ENCODE data around the gene DTD1.

The DTD1 gene

GRCh38 chr20:18571578-18571977 lies 16.3 kb upstream of the DTD1 start:
- peaks cover 12% of the 10 kb centered on the region for H3K4me1 ChIP-seq
- H3K9me3 ChIP-seq: peaks cover 13% of the 10 kb centered on the region
- H3K27ac ChIP-seq: no peak overlapping the region
- peaks cover 33% of the 10 kb centered on the region for H3K36me3 ChIP-seq
- H3K27me3 ChIP-seq: no peaks in the 10 kb centered on the region
- no peak overlapping the region for H3K9ac ChIP-seq
- no peak for TF ChIP-seq Cebpa-rat (IDR thresholded peaks at IDR 0.05)
- H4K20me1 ChIP-seq: no peaks in the 10 kb centered on the region
- H3K4me2 ChIP-seq: no peak overlapping the region
- H3K4me3 ChIP-seq: no peak overlapping the region

- Histone ChIP-seq H3K9ac (no peak overlapping the region), H3K27me3 (no peaks in the 10 kb centered on the region), H3K4me1 (no peaks in the 10 kb centered on the region), H3K4me3 (no peak overlapping the region), H3K27ac (no peak overlapping the region), H3K4me2 (no peak overlapping the region), H4K20me1 (no peaks in the 10 kb centered on the region), H3K36me3 (no peaks in the 10 kb centered on the region), H3K9me3 (no peaks in the 10 kb centered on the region)
- no peak for TF ChIP-seq Cebpa-rat (IDR thresholded peaks at IDR 0.05)
Measured at GRCh38 chr20:18577942-18578341, 9.9 kb upstream of the DTD1 start.

- no peaks in the 10 kb centered on the region for H3K27me3 ChIP-seq
- H3K4me1 ChIP-seq: no peaks in the 10 kb centered on the region
- no peak overlapping the region for H3K9ac ChIP-seq
- H4K20me1 ChIP-seq: no peaks in the 10 kb centered on the region
- no peaks in the 10 kb centered on the region for H3K9me3 ChIP-seq
- no peak overlapping the region for H3K27ac ChIP-seq
- no peak overlapping the region for H3K4me3 ChIP-seq
- no peaks in the 10 kb centered on the region for H3K36me3 ChIP-seq
- no peak for TF ChIP-seq Cebpa-rat (IDR thresholded peaks at IDR 0.05)
- H3K4me2 ChIP-seq: no peak overlapping the region
Measured at GRCh38 chr20:18578581-18578980, 9.3 kb upstream of the DTD1 start.

- no peaks in the 10 kb centered on the region for H3K4me1 ChIP-seq
- no peaks in the 10 kb centered on the region for H4K20me1 ChIP-seq
- H3K9ac ChIP-seq: no peak overlapping the region
- no peak overlapping the region for H3K27ac ChIP-seq
- H3K9me3 ChIP-seq: no peaks in the 10 kb centered on the region
- no peak overlapping the region for H3K4me3 ChIP-seq
- no peak overlapping the region for H3K4me2 ChIP-seq
- H3K27me3 ChIP-seq: no peaks in the 10 kb centered on the region
- H3K36me3 ChIP-seq: no peaks in the 10 kb centered on the region
- no peak for TF ChIP-seq Cebpa-rat (IDR thresholded peaks at IDR 0.05)
Measured at GRCh38 chr20:18580012-18580411, 7.8 kb upstream of the DTD1 start.

- no peak for TF ChIP-seq Cebpa-rat (IDR thresholded peaks at IDR 0.05)
- H3K4me1 ChIP-seq: peaks cover 5% of the 10 kb centered on the region
- H3K36me3 ChIP-seq: no peaks in the 10 kb centered on the region
- no peaks in the 10 kb centered on the region for H3K27me3 ChIP-seq
- no peak overlapping the region for H3K27ac ChIP-seq
- peaks cover 7% of the 10 kb centered on the region; the same call in 1 of the 2 replicates for H3K9me3 ChIP-seq
- H3K9ac ChIP-seq: no peak overlapping the region
- no peak overlapping the region for H3K4me3 ChIP-seq
- H3K4me2 ChIP-seq: no peak overlapping the region
- no peaks in the 10 kb centered on the region for H4K20me1 ChIP-seq
Measured at GRCh38 chr20:18585134-18585533, 2.7 kb upstream of the DTD1 start.

GRCh38 chr20:18588574-18588933 lies 700 bp downstream of the DTD1 start:
- peak overlapping the region; percentile 76 for H3K4me2 ChIP-seq
- H3K27me3 ChIP-seq: no peaks in the 10 kb centered on the region
- H3K36me3 ChIP-seq: no peaks in the 10 kb centered on the region
- TF ChIP-seq Cebpa-rat (IDR thresholded peaks at IDR 0.05): no peak
- H4K20me1 ChIP-seq: no peaks in the 10 kb centered on the region
- H3K4me1 ChIP-seq: peaks cover 5% of the 10 kb centered on the region
- H3K4me3 ChIP-seq: peak overlapping the region; percentile 81
- peaks cover 7% of the 10 kb centered on the region; the same call in 1 of the 2 replicates for H3K9me3 ChIP-seq
- no peak overlapping the region for H3K27ac ChIP-seq
- peak overlapping the region; percentile 75; the same call in 1 of the 2 replicates for H3K9ac ChIP-seq

- H3K4me1 ChIP-seq: peaks cover 5% of the 10 kb centered on the region
- no peak overlapping the region for H3K27ac ChIP-seq
Measured at GRCh38 chr20:18589941-18590674, 2.3 kb downstream of the DTD1 start.

GRCh38 chr20:18596270-18596669 lies 8.4 kb downstream of the DTD1 start:
- Histone ChIP-seq H3K36me3 (peaks cover 12% of the 10 kb centered on the region), H3K4me2 (no peak overlapping the region), H3K27me3 (no peaks in the 10 kb centered on the region)

More at GRCh38 chr20:18589941-18590674, 2.3 kb downstream of the DTD1 start:
- no peak overlapping the region for H3K4me2 ChIP-seq
- H3K4me3 ChIP-seq: no peak overlapping the region
- H3K9me3 ChIP-seq: peaks cover 7% of the 10 kb centered on the region; the same call in 1 of the 2 replicates
- H4K20me1 ChIP-seq: no peaks in the 10 kb centered on the region
- no peak overlapping the region for H3K9ac ChIP-seq
- H3K36me3 ChIP-seq: no peaks in the 10 kb centered on the region
- no peak for TF ChIP-seq Cebpa-rat (IDR thresholded peaks at IDR 0.05)
- no peaks in the 10 kb centered on the region for H3K27me3 ChIP-seq

GRCh38 chr20:18609741-18610140 lies 21.9 kb downstream of the DTD1 start:
- TF ChIP-seq Cebpa-rat (IDR thresholded peaks at IDR 0.05): no peak
- H3K9me3 ChIP-seq: no peaks in the 10 kb centered on the region
- 0 out of 2 replicates have a peak, but pooled peaks cover 2% of the 10 kb centered on the region for H3K36me3 ChIP-seq

More at GRCh38 chr20:18596270-18596669, 8.4 kb downstream of the DTD1 start:
- H4K20me1 ChIP-seq: no peaks in the 10 kb centered on the region
- H3K27ac ChIP-seq: no peak overlapping the region
- H3K4me3 ChIP-seq: no peak overlapping the region
- peaks cover 5% of the 10 kb centered on the region for H3K9me3 ChIP-seq
- no peak for TF ChIP-seq Cebpa-rat (IDR thresholded peaks at IDR 0.05)
- H3K9ac ChIP-seq: no peak overlapping the region
- no peaks in the 10 kb centered on the region for H3K4me1 ChIP-seq

GRCh38 chr20:18611492-18611891 lies 23.6 kb downstream of the DTD1 start:
- no peak overlapping the region for H3K27ac ChIP-seq
- no peaks in the 10 kb centered on the region for H4K20me1 ChIP-seq
- TF ChIP-seq Cebpa-rat (IDR thresholded peaks at IDR 0.05): no peak
- H3K4me3 ChIP-seq: no peak overlapping the region
- H3K36me3 ChIP-seq: 0 out of 2 replicates have a peak, but pooled peaks cover 2% of the 10 kb centered on the region
- no peaks in the 10 kb centered on the region for H3K4me1 ChIP-seq
- no peaks in the 10 kb centered on the region for H3K9me3 ChIP-seq
- H3K9ac ChIP-seq: no peak overlapping the region
- no peaks in the 10 kb centered on the region for H3K27me3 ChIP-seq
- H3K4me2 ChIP-seq: no peak overlapping the region

More at GRCh38 chr20:18609741-18610140, 21.9 kb downstream of the DTD1 start:
- Histone ChIP-seq H3K27me3 (no peaks in the 10 kb centered on the region), H3K4me1 (no peaks in the 10 kb centered on the region), H4K20me1 (no peaks in the 10 kb centered on the region), H3K9ac (no peak overlapping the region), H3K4me2 (no peak overlapping the region), H3K27ac (no peak overlapping the region), H3K4me3 (no peak overlapping the region)

Data from BLaER1 (cell line).